ENCODE data around the gene NT5DC3.

NT5DC3 gene

GRCh38 chr12:103840876-103841689 lies at the start of gene NT5DC3:
NT5DC3 (minus strand) TSS chr12:103841234; CDS start chr12:103841156, 78 bp downstream.
- peak; percentile 75 to 77 for DNase-seq

GRCh38 chr12:103887738-103888137 lies 46.7 kb upstream of the NT5DC3 start:
- no peak for DNase-seq

- DNase-seq: no peak
Measured at GRCh38 chr12:103886195-103886797, 45.3 kb upstream of the NT5DC3 start.

- DNase-seq: peak in 1 of 2 experiments; percentile 33
Measured at GRCh38 chr12:103884316-103884715, 43.3 kb upstream of the NT5DC3 start.

- no peak for DNase-seq
Measured at GRCh38 chr12:103883908-103884307, 42.9 kb upstream of the NT5DC3 start.

- no peak for DNase-seq
Measured at GRCh38 chr12:103882861-103883596, 42.0 kb upstream of the NT5DC3 start.

GRCh38 chr12:103881261-103881660 lies 40.2 kb upstream of the NT5DC3 start:
- DNase-seq: no peak

GRCh38 chr12:103880299-103881142 lies 39.5 kb upstream of the NT5DC3 start:
- no peak for DNase-seq

GRCh38 chr12:103879878-103880277 lies 38.8 kb upstream of the NT5DC3 start:
- no peak for DNase-seq

- no peak for DNase-seq
Measured at GRCh38 chr12:103879048-103879692, 38.1 kb upstream of the NT5DC3 start.

GRCh38 chr12:103877934-103878510 lies 37.0 kb upstream of the NT5DC3 start:
- peak; percentile 57 to 67 for DNase-seq

- no peak for DNase-seq
Measured at GRCh38 chr12:103877288-103877687, 36.3 kb upstream of the NT5DC3 start.

- no peak for DNase-seq
Measured at GRCh38 chr12:103875666-103876065, 34.6 kb upstream of the NT5DC3 start.

- no peak for DNase-seq
Measured at GRCh38 chr12:103868215-103868614, 27.2 kb upstream of the NT5DC3 start.

- DNase-seq: no peak
Measured at GRCh38 chr12:103865151-103865730, 24.2 kb upstream of the NT5DC3 start.

- DNase-seq: no peak
Measured at GRCh38 chr12:103864710-103865109, 23.7 kb upstream of the NT5DC3 start.

GRCh38 chr12:103858953-103859601 lies 18.0 kb upstream of the NT5DC3 start:
- DNase-seq: no peak

- DNase-seq: no peak
Measured at GRCh38 chr12:103858335-103858734, 17.3 kb upstream of the NT5DC3 start.

- no peak for DNase-seq
Measured at GRCh38 chr12:103857164-103857563, 16.1 kb upstream of the NT5DC3 start.

- DNase-seq: no peak
Measured at GRCh38 chr12:103855896-103856657, 15.0 kb upstream of the NT5DC3 start.

All from activated CD4-positive, alpha-beta T cell treated with anti-CD3 and anti-CD28 coated beads, Interleukin-2, amount 50 U/mL, for 48 hours (primary cell).